ENCODE results near the gene RDX. TPM values are rescaled to one million over a fixed set of nuclear protein-coding genes. Genes with fewer than 3 reads are reported as not detected.

RDX gene
- total and polyA plus RNA-seq, 10 of the 15 experiments (the other 5 are each of a cell fraction or from before 2014, with no cell fraction given), result 24.6 to 62.2 (median 47.8) TPM

DNA sequence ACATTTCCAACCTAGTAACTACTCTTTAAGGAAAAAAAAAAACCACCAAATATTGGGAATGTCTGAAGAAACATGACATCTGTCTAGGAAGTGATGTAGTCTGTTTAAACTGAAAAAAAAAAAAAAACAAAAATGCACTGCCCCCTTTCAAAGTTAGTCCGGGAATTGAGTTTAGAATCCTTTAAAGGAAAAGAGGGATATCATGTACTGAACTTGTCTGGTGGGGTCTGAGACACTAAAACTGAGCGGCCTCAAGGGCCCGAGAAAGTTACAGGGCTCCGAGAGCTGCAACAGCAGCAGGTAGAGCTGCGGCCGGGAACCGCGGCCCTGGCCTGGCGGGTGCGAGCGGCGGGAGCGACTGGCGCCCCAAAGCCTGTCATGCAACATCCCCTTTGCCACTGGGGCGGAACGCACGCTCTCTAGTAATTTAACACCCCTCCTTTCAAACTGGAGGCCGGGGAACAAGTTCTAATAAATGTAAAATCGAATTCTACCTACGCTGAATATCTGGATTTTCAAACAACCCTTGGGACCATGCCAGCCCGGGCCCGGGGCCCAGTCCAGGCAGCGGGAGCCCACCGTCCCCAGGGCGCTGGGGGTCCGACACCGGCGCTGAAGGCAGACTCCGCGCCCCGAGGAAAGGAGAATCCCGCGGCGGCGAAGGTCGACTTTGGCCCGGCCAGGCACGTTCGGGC lies 736 bp downstream of the RDX start (continued):
- TF ChIP-seq, protein P1, sequence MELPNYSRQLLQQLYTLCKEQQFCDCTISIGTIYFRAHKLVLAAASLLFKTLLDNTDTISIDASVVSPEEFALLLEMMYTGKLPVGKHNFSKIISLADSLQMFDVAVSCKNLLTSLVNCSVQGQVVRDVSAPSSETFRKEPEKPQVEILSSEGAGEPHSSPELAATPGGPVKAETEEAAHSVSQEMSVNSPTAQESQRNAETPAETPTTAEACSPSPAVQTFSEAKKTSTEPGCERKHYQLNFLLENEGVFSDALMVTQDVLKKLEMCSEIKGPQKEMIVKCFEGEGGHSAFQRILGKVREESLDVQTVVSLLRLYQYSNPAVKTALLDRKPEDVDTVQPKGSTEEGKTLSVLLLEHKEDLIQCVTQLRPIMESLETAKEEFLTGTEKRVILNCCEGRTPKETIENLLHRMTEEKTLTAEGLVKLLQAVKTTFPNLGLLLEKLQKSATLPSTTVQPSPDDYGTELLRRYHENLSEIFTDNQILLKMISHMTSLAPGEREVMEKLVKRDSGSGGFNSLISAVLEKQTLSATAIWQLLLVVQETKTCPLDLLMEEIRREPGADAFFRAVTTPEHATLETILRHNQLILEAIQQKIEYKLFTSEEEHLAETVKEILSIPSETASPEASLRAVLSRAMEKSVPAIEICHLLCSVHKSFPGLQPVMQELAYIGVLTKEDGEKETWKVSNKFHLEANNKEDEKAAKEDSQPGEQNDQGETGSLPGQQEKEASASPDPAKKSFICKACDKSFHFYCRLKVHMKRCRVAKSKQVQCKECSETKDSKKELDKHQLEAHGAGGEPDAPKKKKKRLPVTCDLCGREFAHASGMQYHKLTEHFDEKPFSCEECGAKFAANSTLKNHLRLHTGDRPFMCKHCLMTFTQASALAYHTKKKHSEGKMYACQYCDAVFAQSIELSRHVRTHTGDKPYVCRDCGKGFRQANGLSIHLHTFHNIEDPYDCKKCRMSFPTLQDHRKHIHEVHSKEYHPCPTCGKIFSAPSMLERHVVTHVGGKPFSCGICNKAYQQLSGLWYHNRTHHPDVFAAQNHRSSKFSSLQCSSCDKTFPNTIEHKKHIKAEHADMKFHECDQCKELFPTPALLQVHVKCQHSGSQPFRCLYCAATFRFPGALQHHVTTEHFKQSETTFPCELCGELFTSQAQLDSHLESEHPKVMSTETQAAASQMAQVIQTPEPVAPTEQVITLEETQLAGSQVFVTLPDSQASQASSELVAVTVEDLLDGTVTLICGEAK (IDR thresholded peaks at IDR 0.05; ENCODE audit: borderline replicate concordance), result no peak
- TF ChIP-seq PRDM15 (CRISPR knock-in tag; IDR thresholded peaks at IDR 0.05) (no peak), MXI1 (IDR thresholded peaks at IDR 0.05; ENCODE audit: low read depth, low read length) (peak; percentile 26; the same call in 1 of the 2 replicates), JUND (IDR thresholded peaks at IDR 0.05; ENCODE audit: low read depth, low read length) (no peak), KDM1A (IDR thresholded peaks at IDR 0.05; ENCODE audit: borderline replicate concordance) (no peak), YY1 (IDR thresholded peaks at IDR 0.05; ENCODE audit: low read depth, low read length) (0 out of 2 replicates have a peak, but pooled peaks have one; percentile 16), CEBPZ (IDR thresholded peaks at IDR 0.05; ENCODE audit: low read depth, low read length) (no peak), STAT3 (IDR thresholded peaks at IDR 0.05; ENCODE audit: low read depth, low read length) (no peak), ASH2L (IDR thresholded peaks at IDR 0.05; ENCODE audit: borderline replicate concordance, low read depth) (peak; percentile 73; the same call in 1 of the 2 replicates), IKZF1 (conservative IDR thresholded peaks at IDR 0.05) (no peak), ZZZ3 (IDR thresholded peaks at IDR 0.05; ENCODE audit: control insufficient read depth, insufficient read length, low read depth) (no peak)
- TF ChIP-seq, protein P2, sequence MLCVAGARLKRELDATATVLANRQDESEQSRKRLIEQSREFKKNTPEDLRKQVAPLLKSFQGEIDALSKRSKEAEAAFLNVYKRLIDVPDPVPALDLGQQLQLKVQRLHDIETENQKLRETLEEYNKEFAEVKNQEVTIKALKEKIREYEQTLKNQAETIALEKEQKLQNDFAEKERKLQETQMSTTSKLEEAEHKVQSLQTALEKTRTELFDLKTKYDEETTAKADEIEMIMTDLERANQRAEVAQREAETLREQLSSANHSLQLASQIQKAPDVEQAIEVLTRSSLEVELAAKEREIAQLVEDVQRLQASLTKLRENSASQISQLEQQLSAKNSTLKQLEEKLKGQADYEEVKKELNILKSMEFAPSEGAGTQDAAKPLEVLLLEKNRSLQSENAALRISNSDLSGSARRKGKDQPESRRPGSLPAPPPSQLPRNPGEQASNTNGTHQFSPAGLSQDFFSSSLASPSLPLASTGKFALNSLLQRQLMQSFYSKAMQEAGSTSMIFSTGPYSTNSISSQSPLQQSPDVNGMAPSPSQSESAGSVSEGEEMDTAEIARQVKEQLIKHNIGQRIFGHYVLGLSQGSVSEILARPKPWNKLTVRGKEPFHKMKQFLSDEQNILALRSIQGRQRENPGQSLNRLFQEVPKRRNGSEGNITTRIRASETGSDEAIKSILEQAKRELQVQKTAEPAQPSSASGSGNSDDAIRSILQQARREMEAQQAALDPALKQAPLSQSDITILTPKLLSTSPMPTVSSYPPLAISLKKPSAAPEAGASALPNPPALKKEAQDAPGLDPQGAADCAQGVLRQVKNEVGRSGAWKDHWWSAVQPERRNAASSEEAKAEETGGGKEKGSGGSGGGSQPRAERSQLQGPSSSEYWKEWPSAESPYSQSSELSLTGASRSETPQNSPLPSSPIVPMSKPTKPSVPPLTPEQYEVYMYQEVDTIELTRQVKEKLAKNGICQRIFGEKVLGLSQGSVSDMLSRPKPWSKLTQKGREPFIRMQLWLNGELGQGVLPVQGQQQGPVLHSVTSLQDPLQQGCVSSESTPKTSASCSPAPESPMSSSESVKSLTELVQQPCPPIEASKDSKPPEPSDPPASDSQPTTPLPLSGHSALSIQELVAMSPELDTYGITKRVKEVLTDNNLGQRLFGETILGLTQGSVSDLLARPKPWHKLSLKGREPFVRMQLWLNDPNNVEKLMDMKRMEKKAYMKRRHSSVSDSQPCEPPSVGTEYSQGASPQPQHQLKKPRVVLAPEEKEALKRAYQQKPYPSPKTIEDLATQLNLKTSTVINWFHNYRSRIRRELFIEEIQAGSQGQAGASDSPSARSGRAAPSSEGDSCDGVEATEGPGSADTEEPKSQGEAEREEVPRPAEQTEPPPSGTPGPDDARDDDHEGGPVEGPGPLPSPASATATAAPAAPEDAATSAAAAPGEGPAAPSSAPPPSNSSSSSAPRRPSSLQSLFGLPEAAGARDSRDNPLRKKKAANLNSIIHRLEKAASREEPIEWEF (IDR thresholded peaks at IDR 0.05; ENCODE audit: insufficient replicate concordance, low read depth, low read length), result no peak
